Measurements from ENCODE around the gene RANBP10.
"Not testable (repeated sequence)": the region's sequence is repeated elsewhere in the genome, so short reads cannot be mapped to it uniquely, and the experiment has no call there.

The RANBP10 gene

DNA sequence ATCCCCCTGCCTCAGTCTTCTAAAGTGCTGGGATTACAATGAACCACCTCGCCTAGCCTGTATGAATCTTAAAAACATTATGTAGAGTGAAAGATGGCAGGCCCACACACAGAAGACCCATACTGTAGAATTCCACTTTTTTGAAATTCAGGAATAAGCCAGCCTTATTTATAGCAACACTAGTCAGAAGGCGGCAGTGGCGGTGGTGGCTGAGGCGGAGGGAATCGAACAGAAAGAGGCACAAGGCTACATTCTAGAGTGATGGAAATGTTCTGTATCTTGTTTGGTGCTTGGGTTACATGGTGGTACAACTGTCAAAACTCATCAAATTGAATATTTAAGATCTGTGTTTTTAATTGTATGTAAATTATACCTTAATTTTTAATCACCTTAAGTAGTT, 98.6 kb downstream of the RANBP10 start:
- DNase-seq, result no peak

DNA sequence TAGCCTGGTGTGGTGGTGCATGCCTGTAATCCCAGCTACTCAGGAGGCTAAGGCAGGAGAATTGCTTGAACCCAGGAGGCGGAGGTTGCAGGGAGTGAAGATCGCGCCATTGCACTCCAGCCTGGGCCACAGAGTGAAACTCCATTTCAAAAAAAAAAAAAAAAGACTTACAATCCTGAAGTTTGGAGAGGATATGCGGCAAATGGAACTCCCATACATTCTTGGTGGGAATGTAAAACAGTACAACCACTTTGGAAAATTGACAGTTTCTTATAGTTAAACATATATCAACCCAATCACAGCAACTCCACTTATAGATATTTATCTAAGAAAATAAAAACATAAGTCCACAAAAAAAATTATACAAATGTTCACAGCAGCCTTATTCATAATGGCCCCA, 99.2 kb downstream of the RANBP10 start:
- DNase-seq, result no peak

GRCh38 chr16:67704110-67704509, 102.2 kb downstream of the RANBP10 start:
- no peak for DNase-seq

DNA sequence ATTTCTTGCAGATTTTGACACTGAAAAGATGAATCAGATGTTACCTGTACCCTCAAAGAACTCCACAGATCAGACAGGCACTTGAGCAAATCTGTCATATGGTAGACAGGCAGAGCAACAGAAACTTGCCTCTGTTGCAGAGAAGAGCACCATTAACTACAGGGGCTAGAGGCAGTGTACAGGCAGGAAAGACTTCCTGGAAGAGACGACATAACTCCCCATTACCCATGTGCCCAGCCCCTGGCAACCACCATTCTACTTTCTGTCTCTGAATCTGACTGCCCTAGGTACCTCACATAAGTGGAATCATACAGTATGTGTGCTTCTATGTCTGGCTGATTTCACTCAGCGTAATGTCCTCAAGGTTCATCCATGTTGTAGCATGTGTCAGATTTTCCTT, 102.7 kb downstream of the RANBP10 start:
- no peak for DNase-seq

DNA sequence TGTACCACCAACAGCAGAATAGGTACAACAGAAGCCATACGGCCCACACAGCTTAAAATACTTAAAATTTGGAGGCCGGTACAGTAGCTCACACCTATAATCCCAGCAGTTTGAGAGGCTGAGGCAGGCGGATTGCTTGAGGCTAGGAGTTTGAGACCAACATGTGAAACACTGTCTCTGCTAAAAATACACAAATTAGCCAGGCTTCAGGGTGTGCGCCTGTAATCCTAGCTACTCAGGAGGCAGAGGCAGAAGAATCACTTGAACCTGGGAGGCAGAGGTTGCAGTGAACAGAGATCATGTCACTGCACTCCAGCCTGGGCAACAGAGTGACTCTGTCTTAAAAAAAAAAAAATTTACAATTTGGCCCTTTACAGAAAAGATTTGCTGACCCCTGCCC, 104.2 kb downstream of the RANBP10 start:
- no peak for DNase-seq

GRCh38 chr16:67701420-67701819, 104.9 kb downstream of the RANBP10 start:
- DNase-seq, result no peak

- no peak for DNase-seq
Observed at GRCh38 chr16:67699265-67699664, 107.1 kb downstream of the RANBP10 start.

- DNase-seq, result no peak
Observed at GRCh38 chr16:67697422-67698185, 108.8 kb downstream of the RANBP10 start.

DNA sequence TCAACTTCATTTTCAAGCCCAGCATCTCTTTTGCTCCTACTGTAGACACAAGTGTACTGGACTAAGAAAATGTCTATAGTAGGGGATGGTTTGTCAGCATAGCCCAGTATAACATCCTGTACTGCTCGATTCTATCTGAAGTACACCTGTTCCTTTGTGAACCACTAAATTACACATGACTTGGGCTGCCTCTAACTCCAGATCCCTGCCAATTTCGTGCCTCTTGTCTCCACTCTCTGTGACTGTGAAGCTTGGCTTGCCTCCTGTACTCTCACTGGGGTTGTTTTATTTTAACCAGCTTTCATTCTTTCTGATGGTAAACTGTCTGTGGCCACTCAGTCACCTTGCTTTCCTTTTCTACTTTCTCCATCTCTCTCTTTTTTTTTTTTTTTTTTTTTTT, 111.7 kb downstream of the RANBP10 start:
- no peak for DNase-seq

DNA sequence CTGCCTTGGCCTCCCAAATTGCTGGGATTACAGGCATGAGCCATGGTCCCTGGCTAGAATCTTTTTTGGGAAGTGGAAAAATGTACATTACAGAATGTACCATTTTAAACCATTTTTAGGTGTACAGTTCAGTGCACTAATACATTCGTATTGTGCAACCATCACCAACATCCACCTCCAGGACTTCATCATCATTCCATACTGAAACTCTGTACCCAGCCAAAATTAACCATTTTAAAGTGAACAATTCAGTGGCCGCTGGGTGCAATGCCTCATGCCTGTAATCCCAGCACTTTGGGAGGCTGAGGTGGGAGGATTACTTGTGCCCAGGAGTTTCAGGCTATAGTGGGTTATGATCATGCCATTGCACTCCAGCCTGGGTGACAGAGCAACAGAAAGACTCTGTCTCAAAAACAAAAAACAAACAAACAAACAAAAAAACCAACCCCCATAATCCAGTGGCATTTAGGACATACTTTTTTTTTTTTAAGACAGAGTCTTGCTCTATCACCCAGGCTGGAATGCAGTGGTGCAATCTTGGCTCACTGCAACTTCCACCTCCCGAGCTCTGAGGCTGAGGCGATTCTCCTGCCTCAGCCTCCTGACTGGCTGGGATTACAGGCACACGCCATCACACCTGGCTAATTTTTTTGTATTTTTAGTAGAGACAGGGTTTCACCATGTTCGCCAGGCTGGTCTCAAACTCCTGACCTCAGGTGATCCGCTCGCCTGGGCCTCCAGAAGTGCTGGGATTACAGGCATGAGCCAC, 112.7 kb downstream of the RANBP10 start:
- not testable (repeated sequence) for DNase-seq

- DNase-seq, result no peak
Observed at GRCh38 chr16:67685388-67686112, 120.8 kb downstream of the RANBP10 start.

GRCh38 chr16:67683767-67684166, 122.6 kb downstream of the RANBP10 start:
- no peak for DNase-seq

DNA sequence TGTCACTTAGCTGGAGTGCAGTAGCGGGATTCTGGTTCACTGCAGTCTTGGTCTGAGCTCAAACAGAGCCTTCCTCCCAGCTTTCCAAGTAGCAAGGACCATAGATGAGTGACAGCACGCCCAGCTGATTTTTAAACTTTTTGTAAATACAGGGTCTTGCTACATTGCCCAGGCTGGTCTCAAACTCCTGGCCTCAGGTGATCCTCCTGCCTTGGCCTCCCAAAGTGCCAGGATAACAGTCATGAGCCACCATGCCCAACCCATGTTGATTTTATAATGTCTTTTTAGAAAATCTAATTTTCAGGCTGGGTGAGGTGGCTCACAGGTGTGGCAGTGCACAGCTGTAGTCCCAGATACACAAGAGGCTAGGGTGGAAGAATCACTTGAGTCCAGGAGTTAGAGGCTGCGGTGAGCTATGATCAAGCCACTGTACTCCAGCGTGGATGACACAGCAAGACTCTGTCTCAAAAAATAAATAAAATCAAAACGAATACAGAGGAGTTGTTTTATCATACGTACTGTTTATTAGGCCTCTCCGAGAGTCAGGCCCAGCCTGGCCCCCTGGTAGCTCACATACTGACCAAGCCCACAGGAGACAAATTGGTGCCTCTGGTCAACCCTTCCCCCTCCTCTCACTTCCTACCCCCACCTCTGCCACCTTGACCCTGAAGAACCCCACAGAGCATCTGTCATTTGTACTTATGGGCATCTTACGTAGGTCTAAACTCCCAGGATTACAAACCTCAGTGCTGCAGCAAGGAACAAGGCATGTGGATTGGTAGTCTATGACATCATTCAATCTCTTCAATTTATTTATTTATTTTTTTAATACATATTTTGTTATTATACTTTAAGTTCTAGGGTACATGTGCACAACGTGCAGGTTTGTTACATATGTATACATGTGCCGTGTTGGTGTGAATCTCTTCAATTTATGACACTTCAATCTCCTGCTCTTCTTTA, 126.1 kb downstream of the RANBP10 start:
- DNase-seq, result no peak

- no peak for DNase-seq
Observed at GRCh38 chr16:67678354-67679023, 127.9 kb downstream of the RANBP10 start.

- no peak for DNase-seq
Observed at GRCh38 chr16:67677712-67678111, 128.6 kb downstream of the RANBP10 start.

DNA sequence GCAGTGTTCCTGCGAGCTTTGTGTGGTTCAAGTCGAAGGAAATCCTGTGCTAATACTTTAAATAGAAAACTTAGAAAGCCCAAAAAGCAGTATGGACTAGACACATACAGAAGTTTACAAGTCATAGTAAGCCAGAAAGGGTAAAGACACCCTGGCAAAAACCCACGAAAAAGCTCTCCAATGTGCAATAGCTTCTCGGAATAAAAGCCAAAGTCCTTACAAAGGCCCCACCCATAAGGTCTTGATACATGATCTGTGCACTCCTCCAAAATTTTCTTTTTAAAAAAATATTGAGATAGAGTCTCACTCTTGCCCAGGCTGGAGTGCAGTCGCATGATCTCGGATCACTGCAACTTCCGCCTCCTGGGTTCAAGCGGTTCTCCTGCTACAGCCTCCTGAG, 129.4 kb downstream of the RANBP10 start:
- no peak for DNase-seq

DNA sequence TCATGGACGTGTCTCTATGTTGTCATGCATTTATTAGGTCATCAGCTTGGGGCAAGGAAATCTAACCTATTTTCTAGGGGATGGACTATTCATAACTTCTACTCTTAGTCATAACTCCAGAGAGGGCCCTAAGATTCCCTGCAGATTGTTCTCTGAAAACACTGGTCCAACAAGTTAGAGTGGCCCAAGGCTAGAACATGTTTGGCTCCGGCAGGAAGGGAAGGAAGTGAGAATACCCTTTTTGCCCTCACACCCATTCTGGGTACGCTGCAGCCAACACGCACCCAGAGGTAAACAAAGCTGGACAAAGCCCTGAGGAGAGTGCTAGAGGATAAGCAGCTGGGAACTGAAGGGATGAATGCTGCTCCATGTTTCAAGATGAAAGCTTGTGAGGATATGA, 129.8 kb downstream of the RANBP10 start:
- no peak for DNase-seq

DNA sequence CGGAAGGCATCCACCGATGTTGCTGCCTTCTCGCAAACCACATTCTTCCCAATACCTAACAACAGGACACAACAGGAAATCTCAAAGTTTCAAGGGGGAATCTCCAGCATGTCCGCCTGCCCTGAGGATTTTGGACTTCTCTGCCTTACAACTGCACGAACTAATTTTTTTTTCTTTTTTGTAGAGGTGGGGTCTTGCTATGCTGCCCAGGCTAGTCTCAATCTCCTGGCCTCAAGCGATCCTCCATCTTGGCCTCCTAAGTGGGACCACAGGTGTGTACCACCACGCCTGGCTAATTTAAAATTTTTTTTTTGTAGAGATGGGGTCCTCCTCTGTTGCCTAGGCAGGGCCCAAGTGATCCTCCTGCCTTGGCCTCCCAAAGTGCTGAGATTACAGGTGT, 130.4 kb downstream of the RANBP10 start:
- DNase-seq, result no peak

DNA sequence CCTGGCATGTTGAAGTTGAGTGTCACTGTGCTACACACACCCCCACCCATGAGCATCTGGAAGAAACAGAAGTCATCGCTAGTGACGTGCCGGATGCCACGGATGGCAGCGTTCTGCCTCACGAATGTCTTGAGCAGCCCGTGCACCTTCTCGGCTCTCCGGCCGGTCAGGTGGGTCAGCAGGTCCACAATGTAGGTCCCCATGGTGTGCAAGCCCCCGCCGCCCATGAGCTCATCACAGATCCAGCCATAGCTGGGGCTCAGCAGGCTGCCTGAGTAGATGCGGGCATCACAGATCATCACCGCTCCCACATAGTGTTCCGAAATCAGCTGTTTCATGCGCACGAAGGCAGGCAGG, 130.8 kb downstream of the RANBP10 start:
- no peak for DNase-seq

DNA sequence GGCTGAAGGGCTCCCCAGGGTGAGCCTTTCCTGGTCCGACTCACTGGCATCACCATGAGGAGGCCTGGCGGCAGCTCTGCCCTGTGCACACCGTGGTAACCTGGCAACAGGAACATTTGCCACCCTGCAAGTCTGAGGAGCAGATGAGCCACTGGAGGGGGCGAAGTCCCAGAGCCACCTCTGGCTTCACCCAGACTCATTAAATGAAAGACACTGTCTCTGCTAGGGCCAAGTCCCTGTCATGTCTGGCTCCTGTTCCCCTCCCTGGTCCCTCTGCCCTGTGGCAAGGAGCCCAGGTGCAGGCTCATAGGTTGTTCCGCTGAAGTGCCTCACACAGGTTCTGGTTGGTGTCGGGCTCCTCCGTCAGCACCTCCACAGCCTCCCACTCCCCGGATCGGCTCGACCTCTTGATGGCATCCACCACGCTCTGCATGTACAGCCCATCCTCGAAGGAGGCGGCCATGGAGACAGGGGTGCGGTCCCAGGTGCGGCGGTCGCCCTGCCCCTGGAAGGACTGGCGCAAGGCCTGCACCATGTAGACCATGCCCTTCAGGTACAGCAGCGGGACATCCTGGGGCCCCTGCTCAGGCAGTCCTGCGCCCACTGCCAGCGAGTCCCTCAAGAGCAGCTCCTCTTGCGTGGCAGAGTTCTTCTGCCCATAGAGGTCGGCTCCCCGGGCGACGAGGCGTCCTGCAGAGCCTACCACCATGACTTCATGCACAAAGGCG, 131.3 kb downstream of the RANBP10 start:
- DNase-seq, result no peak

Data from activated T-cell treated with anti-CD3 and anti-CD28 coated beads, Interleukin-2, amount 50 U/mL, for 1 hour (primary cell).